WI38 (cell line): ENCODE measurements around the gene SAE1.
A peak's percentile ranks its signal among the peaks of the same experiment; 100 is the strongest.

Experiments used
- H3K4me3 ChIP-seq: 2 replicates; pipeline ENCODE4 v1.5.1; 2011; ENCODE audit warnings: low read depth, mild to moderate bottlenecking, control low read depth, low read length
- TF ChIP-seq, protein P1 (sequence below): IDR thresholded peaks from 2 replicates; pipeline ENCODE4 v1.5.1; 2012; ENCODE audit warnings: low read depth, mild to moderate bottlenecking, control low read depth, low read length

The SAE1 gene

DNA sequence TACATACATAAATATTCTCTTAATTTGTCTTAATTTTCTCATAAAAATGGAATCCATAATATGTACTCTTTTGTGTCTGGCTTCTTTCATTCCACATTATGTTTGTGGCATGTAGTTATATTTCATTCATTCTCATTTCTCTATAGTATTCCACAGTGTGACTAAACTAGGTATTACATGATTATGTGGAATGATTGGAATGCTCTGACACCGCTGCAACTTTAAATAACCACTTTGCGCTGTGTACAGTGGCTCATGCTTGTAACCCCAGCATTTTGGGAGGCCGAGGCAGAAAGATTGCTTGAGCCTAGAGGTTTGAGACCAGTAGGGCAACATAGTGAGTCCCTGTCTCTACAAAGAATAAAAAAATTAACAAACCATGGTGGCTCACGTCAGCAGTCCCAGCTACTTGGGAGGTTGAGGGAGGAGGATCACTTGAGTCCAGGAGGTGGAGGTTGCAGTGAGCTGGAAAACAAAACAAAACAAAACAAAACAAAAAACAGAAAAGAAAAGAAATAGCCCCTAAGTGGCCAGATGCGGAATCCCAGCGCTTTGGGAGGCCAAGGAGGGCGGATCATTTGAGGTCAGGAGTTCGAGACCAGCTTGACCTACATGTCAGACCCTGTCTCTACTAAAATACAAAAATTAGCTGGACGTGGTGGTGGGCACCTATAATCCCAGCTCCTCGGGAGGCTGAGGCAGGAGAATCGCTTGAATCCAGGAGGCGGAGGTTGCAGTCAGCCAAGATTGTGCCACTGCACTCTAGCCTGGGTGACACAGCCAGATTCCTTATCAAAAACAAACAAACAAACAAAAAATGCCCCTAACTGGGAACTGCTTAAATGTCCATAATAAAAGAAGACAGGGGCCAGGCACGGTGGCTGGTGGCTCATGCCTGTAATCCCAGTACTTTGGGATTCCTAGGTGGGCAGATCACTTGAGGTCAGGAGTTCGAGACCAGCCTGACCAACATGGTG is 8.0 kb upstream of the SAE1 start:
- TF ChIP-seq, protein P1, sequence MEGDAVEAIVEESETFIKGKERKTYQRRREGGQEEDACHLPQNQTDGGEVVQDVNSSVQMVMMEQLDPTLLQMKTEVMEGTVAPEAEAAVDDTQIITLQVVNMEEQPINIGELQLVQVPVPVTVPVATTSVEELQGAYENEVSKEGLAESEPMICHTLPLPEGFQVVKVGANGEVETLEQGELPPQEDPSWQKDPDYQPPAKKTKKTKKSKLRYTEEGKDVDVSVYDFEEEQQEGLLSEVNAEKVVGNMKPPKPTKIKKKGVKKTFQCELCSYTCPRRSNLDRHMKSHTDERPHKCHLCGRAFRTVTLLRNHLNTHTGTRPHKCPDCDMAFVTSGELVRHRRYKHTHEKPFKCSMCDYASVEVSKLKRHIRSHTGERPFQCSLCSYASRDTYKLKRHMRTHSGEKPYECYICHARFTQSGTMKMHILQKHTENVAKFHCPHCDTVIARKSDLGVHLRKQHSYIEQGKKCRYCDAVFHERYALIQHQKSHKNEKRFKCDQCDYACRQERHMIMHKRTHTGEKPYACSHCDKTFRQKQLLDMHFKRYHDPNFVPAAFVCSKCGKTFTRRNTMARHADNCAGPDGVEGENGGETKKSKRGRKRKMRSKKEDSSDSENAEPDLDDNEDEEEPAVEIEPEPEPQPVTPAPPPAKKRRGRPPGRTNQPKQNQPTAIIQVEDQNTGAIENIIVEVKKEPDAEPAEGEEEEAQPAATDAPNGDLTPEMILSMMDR: no peak
- no peak overlapping the region for H3K4me3 ChIP-seq

GRCh38 chr19:47123406-47123805 is 7.2 kb upstream of the SAE1 start:
- TF ChIP-seq, protein P1: no peak
- no peak overlapping the region for H3K4me3 ChIP-seq

DNA sequence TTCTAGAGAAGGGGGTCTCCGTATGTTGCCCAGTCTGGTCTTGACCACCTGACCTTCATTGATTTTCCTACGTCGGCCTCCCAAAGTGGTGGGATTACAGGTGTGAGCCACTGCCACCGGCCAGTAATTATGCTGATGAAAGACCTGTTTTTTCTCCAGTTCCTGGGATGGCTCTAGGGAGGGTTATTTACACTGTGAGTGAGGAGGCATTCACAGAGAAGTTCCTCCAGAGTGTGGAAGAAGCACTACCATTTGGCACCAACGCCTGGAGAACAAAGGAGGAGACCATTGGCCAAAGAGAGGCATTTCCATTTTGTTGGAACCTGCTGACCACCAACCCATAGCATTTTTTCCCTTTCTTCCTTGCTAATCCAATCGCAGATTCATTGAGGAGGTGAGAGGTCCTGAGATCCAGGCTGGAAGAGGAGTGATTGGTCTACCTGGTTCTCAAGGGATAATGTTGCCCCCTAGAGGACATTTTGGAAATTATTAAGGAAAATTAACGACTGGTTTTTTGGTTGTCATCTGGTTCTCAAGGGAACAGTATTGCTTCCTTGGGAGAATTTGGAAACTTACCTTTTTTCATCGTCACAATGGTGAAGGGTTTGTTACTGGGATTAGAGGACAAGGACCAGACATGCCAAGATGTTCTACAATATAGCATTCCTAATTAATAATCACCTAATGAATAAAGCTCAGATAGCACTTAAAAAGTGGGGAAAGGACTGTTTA is 5.5 kb upstream of the SAE1 start:
- no peak overlapping the region for H3K4me3 ChIP-seq
- TF ChIP-seq, protein P1: peak; percentile 52

DNA sequence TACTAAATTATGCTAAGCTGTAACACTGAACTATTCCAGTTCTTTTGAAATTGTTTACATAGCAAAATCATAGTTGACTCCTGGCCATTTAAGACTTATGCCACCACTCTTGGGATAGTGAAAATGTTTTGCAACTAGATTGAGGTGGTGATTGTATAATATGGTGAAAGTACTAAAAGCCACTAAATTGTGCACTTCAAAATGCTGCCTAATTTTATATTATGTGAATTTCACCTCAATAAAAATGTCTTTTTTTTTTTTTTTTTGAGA is 5.0 kb upstream of the SAE1 start:
- no peak overlapping the region for H3K4me3 ChIP-seq
- TF ChIP-seq, protein P1: no peak

DNA sequence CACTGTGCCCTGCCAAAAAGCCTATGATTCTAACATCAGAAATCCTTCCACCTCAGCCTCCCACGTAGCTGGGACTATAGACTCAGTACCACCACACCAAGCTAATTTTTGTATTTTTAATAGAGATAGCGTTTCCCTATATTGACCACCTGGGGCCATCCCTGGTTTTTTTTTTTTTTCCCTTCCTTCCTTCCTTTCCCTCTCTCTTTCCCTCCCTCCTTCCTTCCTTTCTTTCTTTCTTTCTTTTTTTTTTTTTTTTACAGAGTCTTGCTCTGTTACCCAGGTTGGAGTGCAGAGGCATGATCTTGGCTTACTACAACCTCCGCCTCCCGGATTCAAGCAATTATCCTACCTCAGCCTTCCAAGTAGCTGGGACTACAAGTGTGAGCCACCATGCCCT is 1.1 kb upstream of the SAE1 start:
- H3K4me3 ChIP-seq: no peak overlapping the region
- TF ChIP-seq, protein P1: no peak

DNA sequence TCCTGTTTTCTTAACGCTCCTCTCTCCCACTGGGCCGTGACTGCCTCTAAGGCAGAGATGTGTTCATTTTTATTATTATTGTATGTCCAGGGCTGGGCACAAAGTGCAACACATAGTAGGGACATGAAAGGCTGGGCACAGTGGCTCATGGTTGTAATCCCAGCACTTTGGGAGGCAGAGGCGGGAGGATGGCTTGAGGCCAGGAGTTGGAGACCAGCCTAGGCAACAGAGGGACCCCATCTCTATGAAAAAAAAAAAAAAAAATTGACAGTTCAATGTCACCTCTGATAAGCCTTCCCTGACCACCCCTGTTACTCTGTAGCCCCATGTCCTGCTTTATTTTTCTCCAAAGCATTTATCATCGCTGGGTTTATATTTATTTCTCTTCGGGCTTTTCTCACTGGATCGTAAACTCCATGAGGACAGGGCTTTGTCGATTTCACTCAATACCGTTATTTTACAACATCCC is 481 bp upstream of the SAE1 start:
- no peak overlapping the region for H3K4me3 ChIP-seq
- TF ChIP-seq, protein P1: no peak
